SK-N-SH (cell line): ENCODE data around the gene SLC2A4. TPM values are rescaled to one million over a fixed set of nuclear protein-coding genes. Genes with fewer than 3 reads are reported as not detected.
A peak's percentile ranks its signal among the peaks of the same experiment; 100 is the strongest.

ENCODE experiments used
- CTCF ChIA-PET: fragments of 300-600, 350-600 bp; formaldehyde crosslinking; extraction: SDS; loops from one replicate; lab custom pipeline; 2021; lab: Yijun Ruan, JAX
- POLR2A ChIA-PET: fragments of 350-600 bp; sonication (Branson Sonifier 250); formaldehyde crosslinking; extraction: SDS; loops from one replicate; lab custom pipeline; 2020; ENCODE audit warnings: antibody characterized with exemption, inconsistent platforms; lab: Yijun Ruan, JAX
- DNase-seq: peaks from one replicate; pipeline ENCODE4 v3.0.0; 2012
- H2AFZ ChIP-seq: fragments of 200-600 bp; sonication (generic); 2 replicates; pipeline ENCODE4 v1.8.1; 2016; ENCODE audit warnings: antibody characterized with exemption, mild to moderate bottlenecking, low read depth
- H3F3A ChIP-seq: fragments of 200-600 bp; sonication (generic); replicated peaks from 2 replicates; pipeline ENCODE3; 2016; ENCODE audit warnings: antibody characterized with exemption, mild to moderate bottlenecking; ENCODE audit not compliant: insufficient read depth
- H3K27ac ChIP-seq, 2 experiments: fragments of 200-500 bp in 1 of 2; fragments of 200-600 bp in 1 of 2; sonication (Bioruptor generic) in 1 of 2; sonication (generic), shearing (Covaris generic) in 1 of 2; 2 replicates each; pipeline versions ENCODE4 v1.5.1 to v1.6.1; 2014 to 2016; ENCODE audit warnings: low read depth in 2 of 2, inconsistent platforms in 1 of 2, low read length in 1 of 2, mild to moderate bottlenecking in 1 of 2, mixed read lengths in 1 of 2
- H3K27me3 ChIP-seq: fragments of 200-600 bp; sonication (generic), shearing (Covaris generic); 2 replicates; pipeline ENCODE4 v1.6.1; 2016; ENCODE audit warnings: mixed run types; ENCODE audit not compliant: insufficient read depth
- H3K36me3 ChIP-seq, 2 experiments: fragments of 200-500 bp in 1 of 2; fragments of 200-600 bp in 1 of 2; sonication (Bioruptor generic) in 1 of 2; sonication (generic) in 1 of 2; replicated peaks in 1 of 2; 2 replicates each; pipeline versions ENCODE3 to v1.5.1; 2014 to 2016; ENCODE audit warnings: low read length in 1 of 2, mild to moderate bottlenecking in 1 of 2; ENCODE audit not compliant: insufficient read depth in 2 of 2, control insufficient read depth in 1 of 2
- H3K4me1 ChIP-seq, 2 experiments: fragments of 200-500 bp in 1 of 2; fragments of 200-600 bp in 1 of 2; sonication (Bioruptor generic) in 1 of 2; sonication (generic), shearing (Covaris generic) in 1 of 2; 2 replicates each; pipeline versions ENCODE4 v1.5.1 to v1.6.1; 2014 to 2016; ENCODE audit warnings: low read depth in 1 of 2, low read length in 1 of 2, mixed run types in 1 of 2; ENCODE audit not compliant: insufficient read depth in 2 of 2, control insufficient read depth in 1 of 2
- H3K4me2 ChIP-seq: fragments of 200-600 bp; sonication (generic), shearing (Covaris generic); 2 replicates; pipeline ENCODE4 v1.6.1; 2017; ENCODE audit warnings: mixed run types
- H3K4me3 ChIP-seq, 2 experiments: fragments of 200-500 bp in 1 of 2; fragments of 200-600 bp in 1 of 2; sonication (Bioruptor generic) in 1 of 2; sonication (generic), shearing (Covaris generic) in 1 of 2; 2 replicates each; pipeline versions ENCODE4 v1.5.1 to v1.8.1; 2014 to 2016; ENCODE audit warnings: low read depth in 2 of 2, inconsistent platforms in 1 of 2, low read length in 1 of 2, mild to moderate bottlenecking in 1 of 2, mixed read lengths in 1 of 2, moderate library complexity in 1 of 2
- H3K79me2 ChIP-seq: fragments of 200-600 bp; sonication (generic); 2 replicates; pipeline ENCODE4 v1.8.1; 2017; ENCODE audit warnings: mild to moderate bottlenecking; ENCODE audit not compliant: insufficient read depth
- H3K9ac ChIP-seq: fragments of 200-600 bp; sonication (generic); 2 replicates; pipeline ENCODE4 v1.6.1; 2017; ENCODE audit warnings: mixed run types
- H3K9me2 ChIP-seq: fragments of 200-600 bp; sonication (generic); 2 replicates; pipeline ENCODE4 v1.6.1; 2017; ENCODE audit warnings: mixed run types
- H3K9me3 ChIP-seq: fragments of 200-600 bp; sonication (generic); 2 replicates; pipeline ENCODE4 v1.6.1; 2017; ENCODE audit warnings: mixed run types, mild to moderate bottlenecking, moderate library complexity
- H4K20me1 ChIP-seq: fragments of 200-600 bp; sonication (generic); 2 replicates; pipeline ENCODE4 v1.6.1; 2017; ENCODE audit warnings: mild to moderate bottlenecking, mixed run types; ENCODE audit not compliant: insufficient read depth
- EZH2phosphoT487 ChIP-seq: fragments of 200-600 bp; sonication (generic); IDR thresholded peaks from 2 replicates; pipeline ENCODE4 v1.6.1; 2017; ENCODE audit warnings: low read depth, mixed run types, mild to moderate bottlenecking, antibody characterized with exemption, moderate library complexity, borderline replicate concordance
- FOXJ3 ChIP-seq: sonication (generic); formaldehyde crosslinking; IDR thresholded peaks from 2 replicates; pipeline ENCODE4 v1.5.1; 2020; ENCODE audit warnings: mild to moderate bottlenecking, missing genetic modification reagents
- FOXM1 ChIP-seq: IDR thresholded peaks from 2 replicates; pipeline ENCODE4 v1.4.0; 2012; ENCODE audit warnings: low read depth, mild to moderate bottlenecking
- MEF2A ChIP-seq: IDR thresholded peaks from 2 replicates; pipeline ENCODE4 v1.4.0; 2012; ENCODE audit warnings: low read depth, borderline replicate concordance
- SMC3 ChIP-seq: IDR thresholded peaks from 2 replicates; pipeline ENCODE4 v1.6.1; 2012; ENCODE audit warnings: low read depth, low read length, improper control_type of control experiment
- TAF1 ChIP-seq: IDR thresholded peaks from 2 replicates; pipeline ENCODE4 v1.6.1; 2012; ENCODE audit warnings: low read depth, mild to moderate bottlenecking, low read length, moderate library complexity, borderline replicate concordance
- TCF12 ChIP-seq: IDR thresholded peaks from 2 replicates; pipeline ENCODE4 v1.4.0; 2012
- TEAD4 ChIP-seq: IDR thresholded peaks from 2 replicates; pipeline ENCODE4 v1.4.0; 2012; ENCODE audit warnings: mild to moderate bottlenecking, borderline replicate concordance; ENCODE audit not compliant: insufficient read depth
- WGBS: methylation state at CpG from one replicate; pipeline ENCODE4 v1.1.6; 2017; ENCODE audit warnings: low lambda C conversion rate; 5-methylcytosine and 5-hydroxymethylcytosine counted together
- polyA plus RNA-seq, 3 experiments: library from polyadenylated mRNA; depleted of rRNA; stranded (reverse); fragments of >200 nt; gene quantifications; 2 replicates each; pipeline ENCODE4 v1.2.3, GENCODE V29; 2012
- TF ChIP-seq, protein P1 (sequence below): IDR thresholded peaks from 2 replicates; pipeline ENCODE4 v1.6.1; 2012; ENCODE audit warnings: mild to moderate bottlenecking, low read depth, low read length, moderate library complexity
- TF ChIP-seq, protein P2 (sequence below): IDR thresholded peaks from 2 replicates; pipeline ENCODE4 v1.4.0; 2012; ENCODE audit warnings: low read depth, borderline replicate concordance
- TF ChIP-seq, protein P3 (sequence below): IDR thresholded peaks from 2 replicates; pipeline ENCODE4; 2012
- TF ChIP-seq, protein P4 (sequence below): fragments of 150-350 bp; IDR thresholded peaks from 2 replicates; pipeline ENCODE4 v1.6.1; 2016; ENCODE audit warnings: mild to moderate bottlenecking, low read depth, low read length
- TF ChIP-seq, protein P5 (sequence below): IDR thresholded peaks from 2 replicates; pipeline ENCODE4 v1.4.0; 2012; ENCODE audit warnings: low read depth

The SLC2A4 gene
- polyA plus RNA-seq, 1 of the 3 experiments (the other 2 are of a cell fraction) = 0.44 TPM

DNA sequence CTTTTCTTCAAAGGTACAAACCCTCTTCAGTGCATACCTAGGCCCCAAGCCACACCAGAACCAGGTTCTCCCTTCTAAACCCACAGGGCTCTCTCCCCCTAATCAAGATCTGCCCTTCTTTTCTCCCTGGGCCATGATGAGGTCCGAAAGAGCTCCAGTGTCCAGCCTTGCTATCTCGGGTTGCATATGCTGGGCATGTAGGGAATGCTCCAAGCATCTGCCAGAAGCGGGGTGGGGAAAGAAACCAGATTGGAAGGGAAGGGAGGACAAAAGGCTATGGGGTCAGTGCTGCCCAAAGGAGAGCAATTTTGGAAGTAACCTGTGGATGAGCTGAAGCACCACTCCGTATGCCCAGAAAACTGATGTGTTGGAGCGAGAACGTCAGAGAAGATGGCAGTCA is 32.3 kb upstream of the SLC2A4 start:
- Histone ChIP-seq H3K9me3 (no peaks in the 10 kb centered on the region), H2AFZ (no peak overlapping the region), H3K27ac (no peak overlapping the region; a peak in 1 of 4 replicates), H3K4me2 (peak overlapping the region; percentile 95; the same call in 1 of the 2 replicates), H3K4me1 (peaks cover 9 to 23% of the 10 kb centered on the region in 2 experiments; a peak in 3 of 4 replicates), H3K9ac (no peak overlapping the region), H3K9me2 (no peaks in the 10 kb centered on the region), H3F3A (peaks cover 24% of the 10 kb centered on the region), H3K79me2 (peaks cover 68% of the 10 kb centered on the region), H4K20me1 (no peaks in the 10 kb centered on the region), H3K27me3 (no peaks in the 10 kb centered on the region), H3K4me3 (peak overlapping the region in 1 of 2 experiments; percentile 95; a peak in 1 of 4 replicates), H3K36me3 (peaks cover 18 to 24% of the 10 kb centered on the region in 2 experiments)
- WGBS = 88% methylated on average over 6 of the region's 6 CpGs
- DNase-seq = no peak
- ChIA-PET POLR2A (interaction anchor here (0.8 to 0.9 kb wide), 2 partner anchors 9 to 60 kb away, joined by 3 read pairs; no protein-coding TSS in a partner anchor), CTCF (interaction anchor here (0.7 to 1.5 kb wide), 3 partner anchors 47 to 663 kb away, joined by 3 to 6 read pairs (median 3); no protein-coding TSS in a partner anchor)
- TF ChIP-seq EZH2phosphoT487 (no peak), MEF2A (no peak), SMC3 (no peak)
- TF ChIP-seq, protein P1, sequence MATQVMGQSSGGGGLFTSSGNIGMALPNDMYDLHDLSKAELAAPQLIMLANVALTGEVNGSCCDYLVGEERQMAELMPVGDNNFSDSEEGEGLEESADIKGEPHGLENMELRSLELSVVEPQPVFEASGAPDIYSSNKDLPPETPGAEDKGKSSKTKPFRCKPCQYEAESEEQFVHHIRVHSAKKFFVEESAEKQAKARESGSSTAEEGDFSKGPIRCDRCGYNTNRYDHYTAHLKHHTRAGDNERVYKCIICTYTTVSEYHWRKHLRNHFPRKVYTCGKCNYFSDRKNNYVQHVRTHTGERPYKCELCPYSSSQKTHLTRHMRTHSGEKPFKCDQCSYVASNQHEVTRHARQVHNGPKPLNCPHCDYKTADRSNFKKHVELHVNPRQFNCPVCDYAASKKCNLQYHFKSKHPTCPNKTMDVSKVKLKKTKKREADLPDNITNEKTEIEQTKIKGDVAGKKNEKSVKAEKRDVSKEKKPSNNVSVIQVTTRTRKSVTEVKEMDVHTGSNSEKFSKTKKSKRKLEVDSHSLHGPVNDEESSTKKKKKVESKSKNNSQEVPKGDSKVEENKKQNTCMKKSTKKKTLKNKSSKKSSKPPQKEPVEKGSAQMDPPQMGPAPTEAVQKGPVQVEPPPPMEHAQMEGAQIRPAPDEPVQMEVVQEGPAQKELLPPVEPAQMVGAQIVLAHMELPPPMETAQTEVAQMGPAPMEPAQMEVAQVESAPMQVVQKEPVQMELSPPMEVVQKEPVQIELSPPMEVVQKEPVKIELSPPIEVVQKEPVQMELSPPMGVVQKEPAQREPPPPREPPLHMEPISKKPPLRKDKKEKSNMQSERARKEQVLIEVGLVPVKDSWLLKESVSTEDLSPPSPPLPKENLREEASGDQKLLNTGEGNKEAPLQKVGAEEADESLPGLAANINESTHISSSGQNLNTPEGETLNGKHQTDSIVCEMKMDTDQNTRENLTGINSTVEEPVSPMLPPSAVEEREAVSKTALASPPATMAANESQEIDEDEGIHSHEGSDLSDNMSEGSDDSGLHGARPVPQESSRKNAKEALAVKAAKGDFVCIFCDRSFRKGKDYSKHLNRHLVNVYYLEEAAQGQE = no peak
- TF ChIP-seq, protein P2, sequence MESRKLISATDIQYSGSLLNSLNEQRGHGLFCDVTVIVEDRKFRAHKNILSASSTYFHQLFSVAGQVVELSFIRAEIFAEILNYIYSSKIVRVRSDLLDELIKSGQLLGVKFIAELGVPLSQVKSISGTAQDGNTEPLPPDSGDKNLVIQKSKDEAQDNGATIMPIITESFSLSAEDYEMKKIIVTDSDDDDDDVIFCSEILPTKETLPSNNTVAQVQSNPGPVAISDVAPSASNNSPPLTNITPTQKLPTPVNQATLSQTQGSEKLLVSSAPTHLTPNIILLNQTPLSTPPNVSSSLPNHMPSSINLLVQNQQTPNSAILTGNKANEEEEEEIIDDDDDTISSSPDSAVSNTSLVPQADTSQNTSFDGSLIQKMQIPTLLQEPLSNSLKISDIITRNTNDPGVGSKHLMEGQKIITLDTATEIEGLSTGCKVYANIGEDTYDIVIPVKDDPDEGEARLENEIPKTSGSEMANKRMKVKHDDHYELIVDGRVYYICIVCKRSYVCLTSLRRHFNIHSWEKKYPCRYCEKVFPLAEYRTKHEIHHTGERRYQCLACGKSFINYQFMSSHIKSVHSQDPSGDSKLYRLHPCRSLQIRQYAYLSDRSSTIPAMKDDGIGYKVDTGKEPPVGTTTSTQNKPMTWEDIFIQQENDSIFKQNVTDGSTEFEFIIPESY = no peak
- TF ChIP-seq, protein P3, sequence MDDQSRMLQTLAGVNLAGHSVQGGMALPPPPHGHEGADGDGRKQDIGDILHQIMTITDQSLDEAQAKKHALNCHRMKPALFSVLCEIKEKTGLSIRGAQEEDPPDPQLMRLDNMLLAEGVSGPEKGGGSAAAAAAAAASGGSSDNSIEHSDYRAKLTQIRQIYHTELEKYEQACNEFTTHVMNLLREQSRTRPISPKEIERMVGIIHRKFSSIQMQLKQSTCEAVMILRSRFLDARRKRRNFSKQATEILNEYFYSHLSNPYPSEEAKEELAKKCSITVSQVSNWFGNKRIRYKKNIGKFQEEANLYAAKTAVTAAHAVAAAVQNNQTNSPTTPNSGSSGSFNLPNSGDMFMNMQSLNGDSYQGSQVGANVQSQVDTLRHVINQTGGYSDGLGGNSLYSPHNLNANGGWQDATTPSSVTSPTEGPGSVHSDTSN = no peak

DNA sequence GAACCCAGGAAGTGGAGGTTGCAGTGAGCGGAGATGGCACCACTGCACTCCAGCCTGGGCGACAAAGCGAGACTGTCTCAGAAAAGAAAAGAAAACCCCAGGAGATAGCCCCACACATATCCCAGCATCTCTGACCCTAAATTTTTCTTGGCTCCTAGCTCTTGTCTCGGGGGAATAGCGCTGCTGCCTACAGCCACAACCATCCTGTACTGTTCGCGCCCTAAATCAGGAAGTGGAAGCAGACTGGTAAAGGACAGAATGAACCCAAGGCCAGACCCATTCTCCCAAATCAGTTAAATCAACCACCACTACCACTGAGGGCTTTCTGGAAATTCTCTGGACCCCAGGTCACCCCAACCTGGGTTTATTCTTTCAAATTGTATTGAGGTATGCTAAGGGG is 31.7 kb upstream of the SLC2A4 start:
- ChIA-PET POLR2A (interaction anchor here (0.8 to 0.9 kb wide), 2 partner anchors 10 to 59 kb away, joined by 3 read pairs; no protein-coding TSS in a partner anchor), CTCF (interaction anchor here (1.5 kb wide), 1 partner anchor 46 kb away, joined by 6 read pairs; no protein-coding TSS in a partner anchor)
- Histone ChIP-seq H3K4me2 (peak overlapping the region; percentile 95), H4K20me1 (no peaks in the 10 kb centered on the region)
- TF ChIP-seq TAF1 (no peak), TCF12 (no peak), TEAD4 (no peak), FOXM1 (no peak), FOXJ3 (CRISPR knock-in tag) (no peak)
- TF ChIP-seq, protein P4, sequence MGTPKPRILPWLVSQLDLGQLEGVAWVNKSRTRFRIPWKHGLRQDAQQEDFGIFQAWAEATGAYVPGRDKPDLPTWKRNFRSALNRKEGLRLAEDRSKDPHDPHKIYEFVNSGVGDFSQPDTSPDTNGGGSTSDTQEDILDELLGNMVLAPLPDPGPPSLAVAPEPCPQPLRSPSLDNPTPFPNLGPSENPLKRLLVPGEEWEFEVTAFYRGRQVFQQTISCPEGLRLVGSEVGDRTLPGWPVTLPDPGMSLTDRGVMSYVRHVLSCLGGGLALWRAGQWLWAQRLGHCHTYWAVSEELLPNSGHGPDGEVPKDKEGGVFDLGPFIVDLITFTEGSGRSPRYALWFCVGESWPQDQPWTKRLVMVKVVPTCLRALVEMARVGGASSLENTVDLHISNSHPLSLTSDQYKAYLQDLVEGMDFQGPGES = no peak
- TF ChIP-seq, protein P5, sequence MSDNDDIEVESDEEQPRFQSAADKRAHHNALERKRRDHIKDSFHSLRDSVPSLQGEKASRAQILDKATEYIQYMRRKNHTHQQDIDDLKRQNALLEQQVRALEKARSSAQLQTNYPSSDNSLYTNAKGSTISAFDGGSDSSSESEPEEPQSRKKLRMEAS = no peak
- TF ChIP-seq, protein P3 = no peak
- TF ChIP-seq, all 33 proteins: peak for 0
- Histone ChIP-seq H3F3A (peaks cover 18% of the 10 kb centered on the region), H3K9me3 (no peaks in the 10 kb centered on the region), H3K27me3 (no peaks in the 10 kb centered on the region), H3K9me2 (no peaks in the 10 kb centered on the region), H3K36me3 (peaks cover 20 to 25% of the 10 kb centered on the region in 2 experiments), H3K4me1 (peaks cover 9 to 23% of the 10 kb centered on the region in 2 experiments; a peak in 3 of 4 replicates), H3K4me3 (peak overlapping the region; percentile 81 to 95), H3K27ac (0 out of 4 replicates have a peak overlapping the region, but pooled peaks of 1 of the 2 experiments have one; percentile 7), H2AFZ (no peak overlapping the region), H3K9ac (peak overlapping the region; percentile 94; the same call in 1 of the 2 replicates), H3K79me2 (peaks cover 68% of the 10 kb centered on the region)
- WGBS = 95% methylated on average over 7 of the region's 7 CpGs
- no peak for DNase-seq
